A549 (cell line): ENCODE measurements around the gene FAT1.

Experiments
- CBX8 ChIP-seq: fragments of 200-600 bp; sonication (generic); IDR thresholded peaks from 2 replicates; pipeline ENCODE4 v1.6.1; 2016
- CEBPB ChIP-seq, 2 experiments: fragments of >200 bp in 1 of 2; sonication (Bioruptor Twin) in 1 of 2; formaldehyde crosslinking in 1 of 2; IDR thresholded peaks; 2 replicates each; pipeline ENCODE4 v1.6.1; 2012 to 2016
- CHD2 ChIP-seq: fragments of 150-350 bp; IDR thresholded peaks from 2 replicates; pipeline ENCODE4 v1.6.1; 2014; ENCODE audit warnings: low read length; ENCODE audit not compliant: partially characterized antibody
- CHD4 ChIP-seq: fragments of 200-600 bp; sonication (generic); IDR thresholded peaks from 2 replicates; pipeline ENCODE4 v1.6.1; 2016; ENCODE audit warnings: antibody characterized with exemption, mild to moderate bottlenecking, borderline replicate concordance
- CTCF ChIP-seq: fragments of >200 bp; sonication (Bioruptor Twin); formaldehyde crosslinking; IDR thresholded peaks from 3 replicates; pipeline ENCODE4 v1.5.1; 2016
- E2F6 ChIP-seq: IDR thresholded peaks from 2 replicates; pipeline ENCODE4 v1.6.1; 2012; ENCODE audit warnings: low read depth, borderline replicate concordance
- EP300 ChIP-seq, 2 experiments: fragments of >200 bp; sonication (Bioruptor Twin); formaldehyde crosslinking; IDR thresholded peaks; 2 replicates in 1 of 2; 3 replicates in 1 of 2; pipeline ENCODE4 v1.6.1; 2016 to 2017
- ESRRA ChIP-seq: fragments of 150-350 bp; IDR thresholded peaks from 2 replicates; pipeline ENCODE4 v1.6.1; 2014; ENCODE audit warnings: mild to moderate bottlenecking, low read length, borderline replicate concordance
- MAFK ChIP-seq: fragments of 450-650 bp; IDR thresholded peaks from 2 replicates; pipeline ENCODE4 v1.6.1; 2014; ENCODE audit not compliant: partially characterized antibody
- MYC ChIP-seq: IDR thresholded peaks from 2 replicates; pipeline ENCODE4 v1.6.1; 2012; ENCODE audit warnings: mild to moderate bottlenecking, inconsistent platforms, low read length, improper control_type of control experiment, borderline replicate concordance
- NFE2L2 ChIP-seq: fragments of 150-350 bp; conservative IDR thresholded peaks from 2 replicates; pipeline ENCODE4 v1.6.1; 2014; ENCODE audit warnings: low read length
- POLR2A ChIP-seq: IDR thresholded peaks from 2 replicates; pipeline ENCODE4 v1.6.1; 2012; ENCODE audit warnings: mild to moderate bottlenecking, low read length
- RAD21 ChIP-seq, 2 experiments: fragments of >200 bp in 1 of 2; sonication (Bioruptor Twin) in 1 of 2; formaldehyde crosslinking in 1 of 2; IDR thresholded peaks in 1 of 2; conservative IDR thresholded peaks in 1 of 2; 2 replicates in 1 of 2; 3 replicates in 1 of 2; pipeline ENCODE4 v1.6.1; 2012 to 2018; ENCODE audit warnings: inconsistent platforms in 1 of 2
- TF ChIP-seq, protein P1 (sequence below): fragments of 450-650 bp; IDR thresholded peaks from 2 replicates; pipeline ENCODE4 v1.6.1; 2014; ENCODE audit warnings: antibody characterized with exemption

- TF ChIP-seq EP300 (IDR thresholded peaks at IDR 0.05) (no peak), E2F6 (no peak), POLR2A (no peak), CTCF (no peak), CHD4 (no peak), CHD2 (no peak), CBX8 (no peak), MAFK (no peak), MYC (no peak), CEBPB (IDR thresholded peaks at IDR 0.05) (no peak), NFE2L2 (no peak), RAD21 (conservative IDR thresholded peaks at IDR 0.05 in 1 of 2, IDR thresholded peaks at IDR 0.05 in 1 of 2) (no peak), ESRRA (no peak)
- TF ChIP-seq, protein P1, sequence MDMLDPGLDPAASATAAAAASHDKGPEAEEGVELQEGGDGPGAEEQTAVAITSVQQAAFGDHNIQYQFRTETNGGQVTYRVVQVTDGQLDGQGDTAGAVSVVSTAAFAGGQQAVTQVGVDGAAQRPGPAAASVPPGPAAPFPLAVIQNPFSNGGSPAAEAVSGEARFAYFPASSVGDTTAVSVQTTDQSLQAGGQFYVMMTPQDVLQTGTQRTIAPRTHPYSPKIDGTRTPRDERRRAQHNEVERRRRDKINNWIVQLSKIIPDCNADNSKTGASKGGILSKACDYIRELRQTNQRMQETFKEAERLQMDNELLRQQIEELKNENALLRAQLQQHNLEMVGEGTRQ = no peak
Observed at GRCh38 chr4:186584912-186585311, 138.7 kb downstream of the FAT1 start.
